NB4 (cell line): ENCODE data around the gene KRTAP4-6.

Source experiments
- MYC ChIP-seq: IDR thresholded peaks from 2 replicates; pipeline ENCODE4 v1.6.1; 2011; ENCODE audit warnings: low read depth, low read length
- POLR2A ChIP-seq: IDR thresholded peaks from 2 replicates; pipeline ENCODE4 v1.6.1; 2011; ENCODE audit warnings: mild to moderate bottlenecking; ENCODE audit not compliant: insufficient read length; ENCODE audit errors: extremely low read depth
- TF ChIP-seq, protein P1 (sequence below): IDR thresholded peaks from one replicate; pipeline ENCODE4 v1.5.1; 2012; ENCODE audit warnings: low read depth, low read length
- TF ChIP-seq, protein P2 (sequence below): IDR thresholded peaks from 2 replicates; pipeline ENCODE4 v1.6.1; 2011; ENCODE audit warnings: low read depth, low read length

DNA sequence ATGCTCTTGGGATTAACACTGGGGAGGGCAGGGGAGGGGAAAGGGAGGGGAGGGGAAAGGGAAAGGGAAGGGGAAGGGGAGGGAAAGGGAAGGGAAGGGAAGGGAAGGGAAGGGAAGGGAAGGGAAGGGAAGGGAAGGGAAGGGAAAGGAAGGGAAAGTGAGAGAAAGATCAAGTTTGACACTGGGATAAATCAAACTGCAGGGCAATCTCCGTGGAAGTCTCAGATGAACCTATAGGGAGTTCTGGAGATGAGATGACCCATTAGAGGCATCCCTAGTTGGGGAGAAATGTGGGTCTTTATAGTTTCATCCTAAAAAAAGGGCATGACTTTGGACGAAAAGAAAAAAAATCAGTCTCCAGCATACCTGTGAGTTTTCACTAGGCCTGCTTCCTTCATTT lies 18.6 kb downstream of the KRTAP4-6 start:
- TF ChIP-seq, protein P1, sequence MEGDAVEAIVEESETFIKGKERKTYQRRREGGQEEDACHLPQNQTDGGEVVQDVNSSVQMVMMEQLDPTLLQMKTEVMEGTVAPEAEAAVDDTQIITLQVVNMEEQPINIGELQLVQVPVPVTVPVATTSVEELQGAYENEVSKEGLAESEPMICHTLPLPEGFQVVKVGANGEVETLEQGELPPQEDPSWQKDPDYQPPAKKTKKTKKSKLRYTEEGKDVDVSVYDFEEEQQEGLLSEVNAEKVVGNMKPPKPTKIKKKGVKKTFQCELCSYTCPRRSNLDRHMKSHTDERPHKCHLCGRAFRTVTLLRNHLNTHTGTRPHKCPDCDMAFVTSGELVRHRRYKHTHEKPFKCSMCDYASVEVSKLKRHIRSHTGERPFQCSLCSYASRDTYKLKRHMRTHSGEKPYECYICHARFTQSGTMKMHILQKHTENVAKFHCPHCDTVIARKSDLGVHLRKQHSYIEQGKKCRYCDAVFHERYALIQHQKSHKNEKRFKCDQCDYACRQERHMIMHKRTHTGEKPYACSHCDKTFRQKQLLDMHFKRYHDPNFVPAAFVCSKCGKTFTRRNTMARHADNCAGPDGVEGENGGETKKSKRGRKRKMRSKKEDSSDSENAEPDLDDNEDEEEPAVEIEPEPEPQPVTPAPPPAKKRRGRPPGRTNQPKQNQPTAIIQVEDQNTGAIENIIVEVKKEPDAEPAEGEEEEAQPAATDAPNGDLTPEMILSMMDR, result no peak
- no peak for TF ChIP-seq MYC
- TF ChIP-seq, protein P2, sequence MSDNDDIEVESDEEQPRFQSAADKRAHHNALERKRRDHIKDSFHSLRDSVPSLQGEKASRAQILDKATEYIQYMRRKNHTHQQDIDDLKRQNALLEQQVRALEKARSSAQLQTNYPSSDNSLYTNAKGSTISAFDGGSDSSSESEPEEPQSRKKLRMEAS, result no peak
- TF ChIP-seq POLR2A, result no peak
